MG63 (cell line): ENCODE data around the gene AKT1. TPM values are rescaled to one million over a fixed set of nuclear protein-coding genes. Genes with fewer than 3 reads are reported as not detected.
A peak's percentile ranks its signal among the peaks of the same experiment; 100 is the strongest.

ENCODE experiments used
- DNase-seq: peaks from one replicate; pipeline ENCODE4 v3.0.0-alpha.2; 2020
- H3K27me3 ChIP-seq: fragments of 250-450 bp; sonication (Bioruptor Pico); 2 replicates; pipeline ENCODE4 v1.5.1; 2020; ENCODE audit warnings: mild to moderate bottlenecking, moderate library complexity
- H3K36me3 ChIP-seq: fragments of 250-450 bp; sonication (Bioruptor Pico); 2 replicates; pipeline ENCODE4 v1.5.1; 2020; ENCODE audit warnings: mild to moderate bottlenecking, moderate library complexity
- H3K4me3 ChIP-seq: fragments of 250-450 bp; sonication (Bioruptor Pico); 2 replicates; pipeline ENCODE4 v1.5.1; 2020; ENCODE audit warnings: mild to moderate bottlenecking, moderate library complexity
- H3K9me3 ChIP-seq: fragments of 250-450 bp; sonication (Bioruptor Pico); 2 replicates; pipeline ENCODE4 v1.5.1; 2020; ENCODE audit warnings: mild to moderate bottlenecking, moderate library complexity
- total RNA-seq: library from RNA; depleted of rRNA; stranded (reverse); fragments of >200 nt; shearing (Covaris generic); gene quantifications from 2 replicates; pipeline ENCODE4 v1.2.3, GENCODE V29; 2014; ENCODE audit warnings: low replicate concordance

The AKT1 gene
- total RNA-seq, 1 experiment from 2014 or later: 140 TPM

DNA sequence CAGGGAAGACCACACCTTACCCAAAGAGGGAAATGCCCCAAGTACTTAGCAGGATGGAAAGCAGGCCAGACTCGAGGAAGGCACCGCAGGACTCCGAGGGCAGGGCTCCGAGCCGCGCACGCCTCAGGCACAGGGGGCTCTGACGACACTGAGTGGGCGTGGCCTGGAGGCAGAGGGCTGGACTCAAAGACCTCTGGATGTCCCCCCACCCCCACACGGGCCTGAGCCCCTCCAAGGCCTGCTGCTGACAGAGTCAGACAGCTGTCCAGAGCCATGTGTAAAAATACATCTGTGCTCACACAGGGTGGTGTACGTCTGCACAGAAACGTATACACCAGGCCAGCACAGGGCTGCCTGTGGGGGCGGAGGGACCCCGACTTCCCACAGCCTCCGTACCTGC lies 1.4 kb downstream of the AKT1 start:
- H3K4me3 ChIP-seq: peak overlapping the region; percentile 65
- peaks cover 3% of the 10 kb centered on the region for H3K36me3 ChIP-seq
- no peaks in the 10 kb centered on the region for H3K9me3 ChIP-seq
- peak; percentile 69 for DNase-seq
- H3K27me3 ChIP-seq: no peaks in the 10 kb centered on the region

DNA sequence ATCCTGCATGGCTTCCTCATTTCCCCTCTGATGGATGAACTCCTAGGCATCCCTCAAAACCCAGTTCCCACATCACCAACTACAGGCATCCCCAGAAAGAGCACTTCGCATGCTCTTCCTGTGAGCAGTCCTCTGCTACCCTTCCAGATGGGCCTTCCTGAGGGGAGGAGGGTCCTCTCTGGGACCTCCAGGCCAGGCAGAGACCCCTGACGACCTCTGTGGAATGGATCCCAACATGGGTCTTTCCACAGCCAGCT lies 1.9 kb downstream of the AKT1 start:
- Histone ChIP-seq H3K4me3 (peak overlapping the region; percentile 65), H3K9me3 (no peaks in the 10 kb centered on the region), H3K27me3 (no peaks in the 10 kb centered on the region), H3K36me3 (peaks cover 3% of the 10 kb centered on the region)
- no peak for DNase-seq

DNA sequence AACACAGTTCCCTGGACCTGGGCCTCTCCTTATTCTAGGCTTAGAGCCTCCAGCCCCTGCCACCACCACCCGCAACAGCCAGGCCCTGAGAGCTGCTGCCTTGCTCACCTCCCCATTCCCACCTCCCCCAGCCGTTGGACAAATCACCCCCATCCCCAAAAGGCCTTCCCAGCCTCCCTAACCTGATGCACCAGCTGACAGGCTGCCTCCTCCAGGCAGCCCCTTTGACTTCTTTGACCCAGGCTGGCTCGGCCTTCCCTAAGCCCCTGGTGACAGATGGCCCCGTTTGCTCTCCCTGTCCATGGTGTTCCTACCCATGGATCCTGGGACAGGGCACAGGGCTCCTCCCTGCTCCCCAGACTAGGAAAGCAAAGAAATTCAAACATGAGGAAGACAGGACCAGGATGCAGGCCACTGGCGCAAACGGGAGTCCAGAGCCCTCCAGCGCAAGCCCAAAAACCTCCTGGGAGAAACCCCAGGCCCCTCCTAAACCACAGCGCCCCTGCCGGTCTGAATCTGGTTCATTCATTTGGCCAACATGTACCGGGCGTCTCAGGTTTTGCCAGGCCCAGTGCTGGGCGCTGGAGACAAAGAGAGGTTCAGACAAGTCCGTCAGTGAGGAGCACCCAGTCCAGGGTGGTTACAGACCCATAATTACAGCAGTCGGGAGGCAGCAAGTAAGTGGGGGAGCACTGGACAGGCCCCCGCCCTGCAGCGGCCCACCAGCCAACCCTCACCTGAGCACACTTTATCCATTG lies 2.4 kb downstream of the AKT1 start:
- no peaks in the 10 kb centered on the region for H3K27me3 ChIP-seq
- H3K36me3 ChIP-seq: peaks cover 3% of the 10 kb centered on the region
- H3K9me3 ChIP-seq: no peaks in the 10 kb centered on the region
- H3K4me3 ChIP-seq: no peak overlapping the region
- no peak for DNase-seq

DNA sequence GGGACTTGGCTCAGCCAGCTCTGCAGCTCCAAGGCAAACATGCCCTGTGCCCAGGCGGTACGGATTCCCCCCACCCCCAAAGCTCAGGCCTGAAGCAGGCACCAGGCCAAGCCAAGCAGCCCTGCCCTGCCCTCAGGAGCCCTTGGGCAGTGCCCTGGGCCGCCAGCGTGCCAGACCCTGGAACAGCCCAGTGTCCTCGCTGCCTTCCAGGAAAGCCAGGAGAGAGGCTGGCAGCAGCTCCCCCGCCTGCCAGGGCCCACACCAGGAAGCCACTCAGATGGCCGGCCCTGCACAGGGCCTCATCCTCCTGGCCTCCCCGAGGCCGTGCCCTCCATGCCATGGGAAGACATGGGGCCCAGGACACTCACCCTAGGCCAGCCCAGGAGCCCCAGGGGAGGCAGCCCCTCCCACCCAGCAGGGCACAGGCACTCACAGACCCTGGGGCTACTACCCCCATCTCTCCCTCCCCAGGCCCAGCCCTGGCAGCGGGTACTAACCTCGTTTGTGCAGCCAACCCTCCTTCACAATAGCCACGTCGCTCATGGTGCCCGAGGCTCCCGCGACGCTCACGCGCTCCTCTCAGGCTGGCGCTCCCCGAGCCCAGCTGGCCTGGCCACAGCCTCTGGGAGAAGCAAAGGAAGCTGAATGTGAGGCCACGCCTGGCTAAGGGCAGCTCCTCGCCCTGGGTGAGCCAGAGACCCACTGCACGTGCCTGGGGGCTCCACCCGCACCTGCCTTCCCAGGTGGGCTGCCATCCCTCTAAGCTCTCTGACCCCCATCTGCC lies 3.3 kb downstream of the AKT1 start:
- Histone ChIP-seq H3K9me3 (no peaks in the 10 kb centered on the region), H3K4me3 (no peak overlapping the region), H3K36me3 (peaks cover 3% of the 10 kb centered on the region), H3K27me3 (no peaks in the 10 kb centered on the region)
- no peak for DNase-seq

DNA sequence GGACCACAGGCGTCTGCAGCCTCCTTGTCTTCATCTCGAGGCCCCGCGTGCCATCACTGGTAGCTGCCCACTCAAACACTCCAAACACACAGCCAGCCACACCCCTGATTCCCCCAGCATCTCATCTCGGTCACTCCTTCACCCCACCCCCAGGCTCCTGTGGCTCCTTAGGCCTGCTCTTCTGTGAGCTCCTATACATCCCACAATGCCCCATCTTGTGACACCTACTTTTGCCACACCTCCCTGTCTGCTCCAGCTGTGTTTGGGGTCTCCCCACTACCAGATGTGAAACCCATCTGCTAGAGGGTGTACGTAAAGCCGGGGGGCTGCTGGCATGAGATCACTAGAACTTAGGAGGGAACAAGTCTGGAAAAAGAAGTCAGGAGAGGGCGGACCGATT lies 4.1 kb downstream of the AKT1 start:
- DNase-seq: no peak
- Histone ChIP-seq H3K4me3 (no peak overlapping the region), H3K36me3 (peaks cover 3% of the 10 kb centered on the region), H3K27me3 (no peaks in the 10 kb centered on the region), H3K9me3 (no peaks in the 10 kb centered on the region)

DNA sequence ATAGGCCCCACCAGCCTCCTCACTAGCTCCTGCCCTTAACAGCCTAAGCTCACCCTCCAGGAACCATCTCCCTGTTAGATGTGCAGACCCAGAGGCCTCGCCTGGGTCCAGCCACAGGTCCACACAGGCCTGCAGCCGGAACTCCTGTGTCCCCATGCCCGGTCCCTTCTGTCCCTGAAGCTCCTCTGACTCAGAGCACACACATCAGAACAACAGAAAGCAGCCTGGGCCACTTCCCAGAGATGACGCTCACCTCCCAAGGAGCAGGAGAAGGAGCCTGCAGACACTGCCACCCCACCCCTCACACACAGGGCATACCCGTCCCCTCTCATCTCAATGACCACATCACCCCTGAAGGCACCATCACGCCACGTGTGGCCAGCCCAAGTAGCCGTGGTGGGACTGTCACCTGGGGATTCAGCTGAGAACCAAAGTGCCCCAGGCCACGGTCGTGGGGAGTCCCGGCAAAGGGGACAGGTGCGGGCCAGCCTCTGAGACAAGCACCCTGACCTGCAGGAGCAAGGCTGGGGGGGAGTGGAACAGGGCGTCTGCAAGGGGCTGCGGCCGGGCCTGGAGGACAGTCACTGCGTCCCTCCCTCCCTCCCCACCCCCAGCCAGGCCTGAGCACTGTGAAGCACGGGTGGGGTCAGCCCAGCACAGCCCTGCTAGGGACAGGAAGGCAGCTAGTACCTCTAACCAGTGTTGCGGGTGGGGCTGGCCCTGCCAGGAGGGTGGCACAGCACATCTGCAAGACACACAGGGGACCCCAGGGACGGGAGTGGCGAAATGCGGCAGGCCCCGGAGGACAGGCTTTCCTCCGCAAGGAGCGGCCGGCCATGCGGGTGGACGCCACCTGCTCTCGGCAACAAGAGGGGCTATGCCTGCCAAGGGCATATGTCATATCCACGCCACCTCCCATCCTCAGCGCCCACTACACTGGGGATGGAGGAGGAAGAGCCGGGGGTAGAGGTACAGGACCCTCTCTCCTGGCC lies 5.5 kb downstream of the AKT1 start:
- DNase-seq: no peak
- peaks cover 3% of the 10 kb centered on the region for H3K36me3 ChIP-seq
- no peak overlapping the region for H3K4me3 ChIP-seq
- H3K9me3 ChIP-seq: no peaks in the 10 kb centered on the region
- H3K27me3 ChIP-seq: no peaks in the 10 kb centered on the region

DNA sequence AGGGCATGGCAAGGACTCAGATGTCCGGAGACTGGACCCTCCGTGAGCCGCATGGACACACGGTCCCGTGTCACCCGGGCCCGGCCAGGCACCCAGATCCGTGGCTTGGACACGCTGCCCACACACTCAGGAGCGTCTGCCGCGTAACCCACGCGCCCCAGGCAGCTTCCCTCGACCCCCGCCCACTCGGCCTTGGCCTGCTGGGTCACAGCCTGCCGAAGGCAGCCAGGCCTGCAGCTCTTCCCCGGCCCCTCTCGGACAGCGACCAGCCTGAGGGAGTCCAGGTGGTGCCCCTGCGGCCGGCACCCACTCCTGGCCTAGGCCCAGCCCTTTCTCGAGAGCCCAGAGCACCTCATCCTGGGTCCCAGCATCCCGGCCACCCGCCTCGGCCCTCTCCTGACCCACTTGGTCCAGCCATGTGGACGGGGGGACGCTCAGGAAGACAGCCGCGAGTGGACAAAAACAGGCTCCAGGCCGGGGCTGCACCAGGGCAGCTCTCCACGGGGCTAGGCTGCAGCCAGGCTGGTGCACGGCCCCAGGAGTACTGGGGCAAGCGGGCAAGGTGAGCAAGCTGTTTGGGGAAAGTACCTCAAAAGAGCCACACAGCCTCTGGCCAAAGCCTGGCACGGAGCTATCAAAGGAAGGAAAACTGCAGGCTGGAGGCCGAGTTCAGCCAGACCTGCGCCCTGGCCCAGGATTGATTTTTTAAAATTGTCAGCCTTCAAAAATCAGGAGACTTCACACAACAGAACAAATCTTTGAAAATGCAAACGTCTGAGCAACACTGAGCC lies 6.5 kb downstream of the AKT1 start:
- no peak for DNase-seq
- Histone ChIP-seq H3K9me3 (no peaks in the 10 kb centered on the region), H3K4me3 (no peak overlapping the region), H3K27me3 (no peaks in the 10 kb centered on the region), H3K36me3 (peaks cover 3% of the 10 kb centered on the region)

DNA sequence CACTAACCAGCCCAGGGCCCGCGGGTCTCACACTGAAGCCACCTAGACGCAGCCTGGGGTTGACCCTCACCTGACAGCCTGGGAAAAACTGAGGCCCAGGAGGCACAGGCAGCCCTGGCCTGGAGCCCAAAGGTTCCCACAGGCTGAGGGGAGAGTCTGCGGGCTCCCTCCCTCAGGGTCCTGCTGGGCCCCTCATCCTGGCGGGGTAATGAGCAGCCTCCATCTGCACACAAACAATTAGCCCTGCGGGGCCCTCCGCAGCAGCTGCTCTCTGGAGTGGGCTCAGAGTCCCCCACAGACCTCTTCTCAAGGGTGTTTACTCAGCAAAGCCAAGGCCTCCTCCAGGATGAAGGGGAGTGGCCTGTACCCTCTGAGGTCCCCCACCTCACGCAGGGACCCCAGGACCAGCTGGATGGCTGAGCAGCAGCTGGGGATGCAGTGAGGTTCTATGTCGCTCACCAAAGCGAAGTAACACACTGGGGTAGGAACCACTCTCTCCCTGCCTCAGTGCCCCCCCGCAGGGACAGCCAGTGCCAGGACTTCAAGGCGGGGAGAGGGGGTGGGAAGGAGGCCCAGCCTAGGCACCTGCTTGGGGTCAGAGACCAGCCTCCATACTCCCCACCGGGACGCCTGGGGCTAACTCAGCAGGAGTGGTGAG lies 7.3 kb downstream of the AKT1 start:
- DNase-seq: no peak
- no peak overlapping the region for H3K4me3 ChIP-seq
- H3K36me3 ChIP-seq: no peaks in the 10 kb centered on the region; the same call in 1 of the 2 replicates
- no peaks in the 10 kb centered on the region for H3K9me3 ChIP-seq
- H3K27me3 ChIP-seq: no peaks in the 10 kb centered on the region

DNA sequence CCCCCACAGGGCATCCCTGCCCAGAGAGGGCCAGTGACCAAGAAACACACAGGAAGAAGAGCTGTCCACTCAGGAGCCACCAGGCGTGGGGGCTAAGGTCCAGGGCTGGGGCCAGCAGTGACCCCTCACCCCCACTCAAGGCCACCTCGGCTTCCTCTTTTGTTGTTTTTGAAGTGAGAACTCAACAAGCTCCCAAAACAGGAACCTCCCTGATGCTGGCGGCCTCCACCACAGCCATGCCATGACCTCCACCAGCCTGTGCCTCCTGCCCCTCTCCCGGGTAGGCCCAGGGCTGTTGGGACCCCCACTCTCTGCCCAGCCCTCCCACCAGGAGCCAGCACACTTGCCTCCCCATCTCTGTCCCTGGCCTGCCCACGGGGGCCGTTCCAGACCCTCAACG lies 7.8 kb downstream of the AKT1 start:
- DNase-seq: no peak
- no peaks in the 10 kb centered on the region for H3K9me3 ChIP-seq
- H3K36me3 ChIP-seq: no peaks in the 10 kb centered on the region; the same call in 1 of the 2 replicates
- no peak overlapping the region for H3K4me3 ChIP-seq
- H3K27me3 ChIP-seq: no peaks in the 10 kb centered on the region

DNA sequence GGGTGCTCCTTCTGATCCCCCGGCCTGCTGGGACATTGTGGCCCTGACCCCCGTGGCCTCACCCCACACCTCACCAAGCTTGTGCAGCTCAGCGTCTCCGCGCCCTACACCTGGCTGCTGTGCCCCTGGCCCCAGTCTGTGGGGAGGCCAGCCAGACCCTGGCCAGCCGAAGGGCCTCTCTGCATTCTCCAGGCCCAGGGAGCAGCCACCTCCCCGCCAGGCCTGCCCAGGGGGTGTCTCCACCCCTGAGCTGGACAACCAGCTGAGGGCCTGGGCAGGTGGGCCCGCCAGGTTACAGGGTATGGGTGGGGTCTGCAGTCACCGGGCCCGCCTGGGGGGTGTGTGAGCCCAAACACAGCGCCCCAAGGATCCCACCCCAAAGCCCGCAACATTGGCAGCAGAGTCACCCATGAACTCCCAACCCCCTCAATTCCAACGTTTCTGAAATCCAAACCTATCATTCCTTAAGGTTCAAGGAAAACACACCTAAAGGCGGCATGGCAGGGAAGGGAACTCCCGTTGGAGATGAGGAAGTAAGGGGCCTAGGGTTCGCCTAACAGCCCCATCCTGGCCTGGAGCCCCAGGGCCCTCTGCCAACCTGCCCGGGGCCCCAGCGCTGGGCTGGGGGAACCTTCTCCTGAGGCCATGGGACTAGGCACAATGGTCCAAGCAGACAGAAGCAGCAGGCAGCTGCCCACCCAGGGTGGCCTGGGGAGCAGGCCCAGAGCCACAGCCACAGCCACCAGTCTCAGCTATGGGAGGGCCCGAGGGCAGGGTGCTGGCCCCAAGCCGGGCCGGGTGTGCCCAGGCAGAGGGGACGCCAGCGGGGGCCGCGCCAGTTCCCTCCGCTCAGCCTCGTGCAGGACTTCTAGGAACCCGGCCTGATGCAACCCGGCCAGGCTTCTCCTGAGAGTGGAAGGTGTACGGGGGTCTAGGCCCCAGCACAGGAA lies 8.5 kb downstream of the AKT1 start:
- Histone ChIP-seq H3K4me3 (no peak overlapping the region), H3K27me3 (no peaks in the 10 kb centered on the region), H3K36me3 (no peaks in the 10 kb centered on the region; the same call in 1 of the 2 replicates), H3K9me3 (no peaks in the 10 kb centered on the region)
- DNase-seq: no peak

DNA sequence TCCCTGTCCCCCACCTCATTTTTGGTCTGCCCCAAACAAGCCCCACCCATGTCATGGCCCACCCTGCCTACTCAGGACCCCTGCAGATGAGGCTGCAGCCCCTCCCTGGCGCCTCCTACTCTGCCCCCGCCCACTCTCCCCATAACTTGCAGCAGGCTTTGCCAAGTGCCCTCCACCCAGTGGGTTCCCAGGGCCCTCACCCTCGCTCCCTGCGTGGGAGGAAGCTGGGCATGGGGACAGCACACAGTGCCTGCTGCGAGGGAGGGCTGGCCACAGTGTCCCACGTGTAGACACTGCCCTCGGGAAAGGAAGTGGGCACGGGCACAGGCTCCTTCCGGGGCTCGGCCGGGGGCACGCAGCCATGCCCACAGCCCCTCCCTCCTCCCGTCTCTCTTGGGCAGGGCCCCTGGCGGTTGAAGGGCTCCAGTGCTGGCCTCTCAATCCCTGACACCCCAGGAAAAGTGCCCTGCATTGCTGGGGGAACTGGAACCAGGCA lies 9.4 kb downstream of the AKT1 start:
- DNase-seq: no peak

DNA sequence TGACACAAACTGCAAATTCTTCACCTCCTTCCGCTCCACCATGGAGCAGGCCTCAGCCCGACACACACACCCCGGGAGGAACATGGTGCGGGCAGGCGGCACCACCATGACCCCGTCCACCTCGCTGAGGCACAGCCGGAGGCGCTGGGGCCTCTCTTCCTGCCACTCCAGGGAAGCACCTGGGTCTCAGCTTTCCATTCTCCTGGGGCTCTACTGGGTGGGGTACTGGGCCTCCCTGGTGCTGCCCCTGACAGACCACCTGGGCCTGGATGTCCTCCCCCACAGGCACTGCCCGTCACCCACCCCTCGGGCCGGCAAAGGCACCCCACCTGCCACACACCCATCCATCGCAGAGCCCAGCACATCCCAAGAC lies 9.9 kb downstream of the AKT1 start:
- Histone ChIP-seq H3K27me3 (no peaks in the 10 kb centered on the region), H3K36me3 (no peaks in the 10 kb centered on the region; the same call in 1 of the 2 replicates), H3K4me3 (no peak overlapping the region), H3K9me3 (no peaks in the 10 kb centered on the region)
- no peak for DNase-seq

More for the DNA sequence above, 9.4 kb downstream of the AKT1 start:
- Histone ChIP-seq H3K9me3 (no peaks in the 10 kb centered on the region), H3K4me3 (no peak overlapping the region), H3K27me3 (no peaks in the 10 kb centered on the region), H3K36me3 (no peaks in the 10 kb centered on the region; the same call in 1 of the 2 replicates)

DNA sequence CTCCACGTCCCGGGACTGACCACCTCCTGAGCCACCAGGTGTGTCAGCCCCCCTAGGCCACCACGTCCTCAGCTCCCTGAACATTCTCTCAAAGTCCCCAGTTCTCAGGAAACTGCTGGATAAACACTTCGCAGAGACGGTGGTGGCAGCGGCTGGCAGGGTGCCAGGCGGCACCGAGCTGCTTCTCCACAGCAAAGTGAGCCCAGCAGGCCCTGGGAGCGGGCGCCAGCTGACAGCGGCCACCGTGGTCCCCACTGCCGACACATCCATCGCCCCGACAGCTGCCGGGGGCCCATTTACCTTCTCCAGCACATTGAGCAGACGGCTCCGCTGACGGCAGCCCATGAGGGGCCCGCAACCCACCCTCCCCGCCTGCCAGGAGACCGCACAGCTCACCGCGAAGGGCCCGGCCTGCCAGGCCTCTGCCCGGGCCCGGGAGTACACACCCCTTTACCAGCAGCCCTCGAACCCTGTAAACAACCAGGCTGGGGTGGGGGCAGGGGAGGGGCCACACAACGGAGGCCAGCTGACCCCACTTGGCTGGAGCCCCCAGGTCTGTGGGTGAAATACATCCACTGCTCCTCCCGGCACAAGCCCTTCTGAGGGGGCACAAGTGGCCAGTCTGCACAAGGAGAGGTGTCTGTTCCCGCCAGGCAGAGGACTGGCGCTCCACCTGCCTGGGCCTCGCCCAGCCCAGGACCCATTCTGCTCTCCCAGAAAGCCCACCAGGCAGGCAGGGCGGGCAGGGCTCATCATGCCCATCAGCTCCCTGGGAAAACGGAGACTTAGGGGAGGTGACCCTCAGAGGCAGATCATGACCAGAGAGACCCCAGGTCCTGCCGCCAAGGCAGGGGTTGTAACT lies 10.5 kb downstream of the AKT1 start:
- no peaks in the 10 kb centered on the region for H3K27me3 ChIP-seq
- DNase-seq: no peak
- H3K4me3 ChIP-seq: no peak overlapping the region
- no peaks in the 10 kb centered on the region; the same call in 1 of the 2 replicates for H3K36me3 ChIP-seq
- no peaks in the 10 kb centered on the region for H3K9me3 ChIP-seq

DNA sequence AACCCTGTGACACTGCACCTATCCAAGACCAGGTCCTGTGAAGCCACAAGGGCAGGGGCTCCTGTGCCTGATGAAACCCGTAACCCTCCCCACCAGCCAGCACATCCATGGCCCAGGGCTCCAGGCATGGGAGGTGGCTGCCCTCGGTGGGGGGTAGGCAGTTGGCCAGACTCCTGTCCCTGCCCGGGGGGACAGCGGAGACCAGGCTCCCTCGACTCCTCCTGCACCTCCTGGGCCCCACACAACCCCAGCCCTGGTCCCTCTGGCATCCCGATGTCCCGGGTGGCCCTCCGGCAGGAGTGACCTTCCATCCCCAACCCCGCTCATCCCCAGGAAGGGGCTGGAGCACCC lies 11.4 kb downstream of the AKT1 start:
- DNase-seq: no peak
- H3K4me3 ChIP-seq: no peak overlapping the region
- H3K36me3 ChIP-seq: no peaks in the 10 kb centered on the region; the same call in 1 of the 2 replicates
- H3K9me3 ChIP-seq: no peaks in the 10 kb centered on the region
- H3K27me3 ChIP-seq: no peaks in the 10 kb centered on the region
